ENCODE data around the gene ADAMTSL2. TPM values are rescaled to one million over a fixed set of nuclear protein-coding genes. Genes with fewer than 3 reads are reported as not detected.

ADAMTSL2 gene
- total RNA-seq, 1 experiment from 2014 or later, result 0.87 TPM

GRCh38 chr9:133615186-133615585 is 80.7 kb downstream of the ADAMTSL2 start (continued):
- no peak for TF ChIP-seq GABPB1 (CRISPR knock-in tag; IDR thresholded peaks at IDR 0.05)
- TF ChIP-seq ATF1 (CRISPR knock-in tag; IDR thresholded peaks at IDR 0.05), result no peak
- no peak for TF ChIP-seq TEAD4 (CRISPR knock-in tag; IDR thresholded peaks at IDR 0.05)
- no peak for TF ChIP-seq E2F5 (CRISPR knock-in tag; IDR thresholded peaks at IDR 0.05)

- no peaks in the 10 kb centered on the region for H3K9me3 Mint-ChIP-seq
- CTCF ChIA-PET, result interaction anchor here (1.4 kb wide), 1 partner anchor 12 kb away, joined by 3 read pairs; no protein-coding TSS in a partner anchor
- no peaks in the 10 kb centered on the region for H3K36me3 Mint-ChIP-seq
- H3K4me3 Mint-ChIP-seq, result no peak overlapping the region
- ATAC-seq (no peak), DNase-seq (ENCODE audit: low spot score) (no peak)
- peaks cover 2% of the 10 kb centered on the region; the same call in 1 of the 2 replicates for H3K4me1 Mint-ChIP-seq
- H3K27ac Mint-ChIP-seq, result no peak overlapping the region
- POLR2A ChIA-PET, result no interaction called here
- peaks cover 4% of the 10 kb centered on the region; the same call in 1 of the 2 replicates for H3K27me3 Mint-ChIP-seq (ENCODE audit: low read depth)
- TF ChIP-seq ZNF532 (CRISPR knock-in tag; IDR thresholded peaks at IDR 0.05; ENCODE audit: borderline replicate concordance) (no peak), NR2C2 (CRISPR knock-in tag; IDR thresholded peaks at IDR 0.05) (no peak), ERG (CRISPR knock-in tag; IDR thresholded peaks at IDR 0.05) (no peak), EMX1 (CRISPR knock-in tag; IDR thresholded peaks at IDR 0.05) (no peak), CBFB (CRISPR knock-in tag; IDR thresholded peaks at IDR 0.05; ENCODE audit: low read depth) (no peak)
These were observed 81.2 kb downstream of the ADAMTSL2 start for GRCh38 chr9:133615606-133616188.

- H3K4me1 Mint-ChIP-seq, result peaks cover 2% of the 10 kb centered on the region; the same call in 1 of the 2 replicates
- no peak overlapping the region for H3K4me3 Mint-ChIP-seq
- ChIA-PET CTCF (no interaction called here), POLR2A (no interaction called here)
- no peaks in the 10 kb centered on the region for H3K9me3 Mint-ChIP-seq
- TF ChIP-seq CBFB (CRISPR knock-in tag; IDR thresholded peaks at IDR 0.05; ENCODE audit: low read depth) (no peak), USF2 (CRISPR knock-in tag; IDR thresholded peaks at IDR 0.05) (no peak), ZNF423 (CRISPR knock-in tag; IDR thresholded peaks at IDR 0.05) (no peak), FOXJ3 (CRISPR knock-in tag; IDR thresholded peaks at IDR 0.05; ENCODE audit: borderline replicate concordance) (no peak), IRF1 (CRISPR knock-in tag; IDR thresholded peaks at IDR 0.05) (no peak), ZBTB43 (CRISPR knock-in tag; IDR thresholded peaks at IDR 0.05) (no peak), E2F4 (CRISPR knock-in tag; IDR thresholded peaks at IDR 0.05; ENCODE audit: borderline replicate concordance, low read depth) (no peak), ZNF396 (CRISPR knock-in tag; IDR thresholded peaks at IDR 0.05; ENCODE audit: borderline replicate concordance) (no peak), ATF2 (CRISPR knock-in tag; IDR thresholded peaks at IDR 0.05; ENCODE audit: borderline replicate concordance, low read depth) (no peak)
- no peaks in the 10 kb centered on the region for H3K36me3 Mint-ChIP-seq
- DNase-seq (ENCODE audit: low spot score) (no peak), ATAC-seq (no peak)
- H3K27ac Mint-ChIP-seq, result no peak overlapping the region
- H3K27me3 Mint-ChIP-seq (ENCODE audit: low read depth), result peaks cover 6% of the 10 kb centered on the region; the same call in 1 of the 2 replicates
These were observed 82.3 kb downstream of the ADAMTSL2 start for GRCh38 chr9:133616643-133617405.
